ENCODE measurements around the gene SORCS2. TPM values are rescaled to one million over a fixed set of nuclear protein-coding genes. Genes with fewer than 3 reads are reported as not detected.

SORCS2 gene
- total RNA-seq, 1 donor from 2014 or later: 5.2 TPM

- no peak for DNase-seq (ENCODE audit: low spot score)
- no peaks in the 10 kb centered on the region for H3K4me1 ChIP-seq
- no peaks in the 10 kb centered on the region for H3K79me2 ChIP-seq (ENCODE audit: low read depth)
- Mint-ChIP-seq H3K4me1 (peaks cover 8% of the 10 kb centered on the region), H3K9me3 (peaks cover 2% of the 10 kb centered on the region), H3K27me3 (ENCODE audit: insufficient read depth, low read depth) (peaks cover 5% of the 10 kb centered on the region), H3K36me3 (no peaks in the 10 kb centered on the region), H3K27ac (no peak overlapping the region), H3K4me3 (no peak overlapping the region)
- H3K36me3 ChIP-seq: no peaks in the 10 kb centered on the region
- no peaks in the 10 kb centered on the region for H3K27me3 ChIP-seq
- TF ChIP-seq EZH2 (IDR thresholded peaks at IDR 0.05) (no peak), CTCF (IDR thresholded peaks at IDR 0.05) (no peak), EZH2phosphoT487 (IDR thresholded peaks at IDR 0.05) (no peak)
- no peaks in the 10 kb centered on the region for H4K20me1 ChIP-seq (ENCODE audit: low read depth)
- no peak overlapping the region for H3K27ac ChIP-seq
- H3F3A ChIP-seq (ENCODE audit: low read depth): no peaks in the 10 kb centered on the region
- no peak overlapping the region for H2AFZ ChIP-seq (replicated peaks)
- H3K4me3 ChIP-seq: no peak overlapping the region
- H3K4me2 ChIP-seq: no peak overlapping the region
- no peaks in the 10 kb centered on the region for H3K9me3 ChIP-seq (ENCODE audit: low read depth)
- H3K9ac ChIP-seq: no peak overlapping the region
These were observed 426.0 kb downstream of the SORCS2 start for GRCh38 chr4:7618361-7618760.

GRCh38 chr4:7620086-7620813 is 427.9 kb downstream of the SORCS2 start:
- H4K20me1 ChIP-seq (ENCODE audit: low read depth): no peaks in the 10 kb centered on the region
- Mint-ChIP-seq H3K36me3 (no peaks in the 10 kb centered on the region), H3K4me3 (no peak overlapping the region), H3K4me1 (peaks cover 8% of the 10 kb centered on the region), H3K27me3 (ENCODE audit: insufficient read depth, low read depth) (peaks cover 8% of the 10 kb centered on the region), H3K9me3 (peaks cover 2% of the 10 kb centered on the region), H3K27ac (no peak overlapping the region)
- H3K9me3 ChIP-seq (ENCODE audit: low read depth): no peaks in the 10 kb centered on the region
- no peak overlapping the region for H3K4me3 ChIP-seq
- H3K27ac ChIP-seq: no peak overlapping the region
- no peak for TF ChIP-seq EZH2 (IDR thresholded peaks at IDR 0.05)
- TF ChIP-seq CTCF (IDR thresholded peaks at IDR 0.05): no peak
- no peak for TF ChIP-seq EZH2phosphoT487 (IDR thresholded peaks at IDR 0.05)
- no peaks in the 10 kb centered on the region for H3K4me1 ChIP-seq
- H3K79me2 ChIP-seq (ENCODE audit: low read depth): no peaks in the 10 kb centered on the region
- no peaks in the 10 kb centered on the region for H3F3A ChIP-seq (ENCODE audit: low read depth)
- no peak overlapping the region for H3K9ac ChIP-seq
- no peaks in the 10 kb centered on the region for H3K27me3 ChIP-seq
- H3K36me3 ChIP-seq: no peaks in the 10 kb centered on the region
- DNase-seq (ENCODE audit: low spot score): no peak
- H2AFZ ChIP-seq (replicated peaks): no peak overlapping the region
- H3K4me2 ChIP-seq: no peak overlapping the region

GRCh38 chr4:7620814-7621176 is 428.5 kb downstream of the SORCS2 start:
- Histone ChIP-seq H3F3A (ENCODE audit: low read depth) (no peaks in the 10 kb centered on the region), H4K20me1 (ENCODE audit: low read depth) (no peaks in the 10 kb centered on the region), H3K36me3 (no peaks in the 10 kb centered on the region), H3K27me3 (no peaks in the 10 kb centered on the region), H2AFZ (replicated peaks) (no peak overlapping the region), H3K27ac (no peak overlapping the region), H3K9me3 (ENCODE audit: low read depth) (no peaks in the 10 kb centered on the region), H3K4me2 (no peak overlapping the region), H3K79me2 (ENCODE audit: low read depth) (no peaks in the 10 kb centered on the region), H3K9ac (no peak overlapping the region), H3K4me3 (no peak overlapping the region), H3K4me1 (no peaks in the 10 kb centered on the region)
- no peaks in the 10 kb centered on the region for H3K9me3 Mint-ChIP-seq
- TF ChIP-seq EZH2 (IDR thresholded peaks at IDR 0.05): no peak
- no peak for TF ChIP-seq EZH2phosphoT487 (IDR thresholded peaks at IDR 0.05)
- no peak for TF ChIP-seq CTCF (IDR thresholded peaks at IDR 0.05)
- peak; percentile 31 for DNase-seq (ENCODE audit: low spot score)
- H3K27ac Mint-ChIP-seq: no peak overlapping the region
- peaks cover 8% of the 10 kb centered on the region for H3K4me1 Mint-ChIP-seq
- no peak overlapping the region for H3K4me3 Mint-ChIP-seq
- H3K36me3 Mint-ChIP-seq: no peaks in the 10 kb centered on the region
- peaks cover 6% of the 10 kb centered on the region for H3K27me3 Mint-ChIP-seq (ENCODE audit: insufficient read depth, low read depth)

Data from neural progenitor cell (in vitro differentiated cells).